Natural killer cell (primary cell): ENCODE measurements around the gene UGT1A8. TPM values are rescaled to one million over a fixed set of nuclear protein-coding genes. Genes with fewer than 3 reads are reported as not detected.

Experiments
- ATAC-seq, 3 donors: fragments of 150-1000 bp in 2 of 3; fragments of 200-7000 bp in 1 of 3; cut with Tn5 transposase; 1 replicate in 1 of 3; 2 replicates in 2 of 3; pipeline ENCODE4 v1.10.0; 2021; ENCODE audit warnings: mild to moderate bottlenecking in 2 of 3, moderate library complexity in 2 of 3
- DNase-seq, 2 donors: peaks; one replicate each; pipeline versions ENCODE4 v3.0.0 to v3.0.0-alpha.2; 2013 to 2021; ENCODE audit warnings: mixed read lengths in 1 of 2
- H3K27ac ChIP-seq: one replicate; pipeline ENCODE4 v1.5.1; 2013; ENCODE audit warnings: mild to moderate bottlenecking, low read length
- H3K27me3 ChIP-seq: one replicate; pipeline ENCODE4 v1.6.1; 2013; ENCODE audit warnings: low read length; ENCODE audit not compliant: control insufficient read depth, insufficient read depth
- H3K36me3 ChIP-seq: one replicate; pipeline ENCODE4 v1.6.1; 2013; ENCODE audit warnings: low read length; ENCODE audit not compliant: control insufficient read depth, insufficient read depth
- H3K4me1 ChIP-seq: one replicate; pipeline ENCODE4 v1.6.1; 2013; ENCODE audit warnings: low read length; ENCODE audit not compliant: control insufficient read depth, insufficient read depth
- H3K4me3 ChIP-seq: one replicate; pipeline ENCODE4 v1.5.1; 2013; ENCODE audit warnings: low read length
- H3K9me3 ChIP-seq: one replicate; pipeline ENCODE4 v1.6.1; 2013; ENCODE audit warnings: low read length; ENCODE audit not compliant: control insufficient read depth, insufficient read depth
- H3K27ac Mint-ChIP-seq, 2 donors: one replicate each; pipeline ENCODE4 v1.8.0; 2022; ENCODE audit warnings: mild to moderate bottlenecking in 2 of 2, mixed read lengths in 2 of 2, moderate library complexity in 1 of 2
- H3K27me3 Mint-ChIP-seq, 2 donors: one replicate each; pipeline ENCODE4 v1.8.0; 2022; ENCODE audit warnings: low read depth in 2 of 2, mixed read lengths in 2 of 2
- H3K36me3 Mint-ChIP-seq: one replicate; pipeline ENCODE4 v1.8.0; 2022; ENCODE audit warnings: mixed read lengths
- H3K4me1 Mint-ChIP-seq, 2 donors: one replicate each; pipeline ENCODE4 v1.8.0; 2022; ENCODE audit warnings: mixed read lengths in 2 of 2
- H3K4me3 Mint-ChIP-seq: one replicate; pipeline ENCODE4 v1.8.0; 2022; ENCODE audit warnings: mild to moderate bottlenecking, moderate library complexity, mixed read lengths
- H3K9me3 Mint-ChIP-seq, 2 donors: one replicate each; pipeline ENCODE4 v1.8.0; 2022; ENCODE audit warnings: mixed read lengths in 2 of 2
- CTCF ChIP-seq: fragments of 200-600 bp; IDR thresholded peaks from one replicate; pipeline ENCODE4 v1.8.0; 2022; ENCODE audit warnings: antibody characterized with exemption
- WGBS: methylation state at CpG from one replicate; pipeline ENCODE4 v1.1.7; 2013; ENCODE audit warnings: missing lambda C conversion rate; ENCODE audit not compliant: insufficient coverage; 5-methylcytosine and 5-hydroxymethylcytosine counted together
- intact Hi-C: fragments of 100-400 bp; cut with micrococcal nuclease; formaldehyde crosslinking; loops from one replicate; pipeline ENCODE4 v1.14.2; 2022
- total RNA-seq, 4 donors: library from RNA; stranded (reverse); fragments of 120-200 nt in 1 of 4; gene quantifications; one replicate each; pipeline versions ENCODE4 v1.2.3 to v1.2.4, GENCODE V29; 2013 to 2022

The UGT1A8 gene
- total RNA-seq, 3 donors from 2014 or later (not counting 1 experiment from before 2014, with no cell fraction given) = not detected

GRCh38 chr2:233764761-233765160 lies 147.3 kb downstream of the UGT1A8 start:
- Mint-ChIP-seq H3K4me1 (no peaks in the 10 kb centered on the region), H3K27me3 (peaks cover 28 to 36% of the 10 kb centered on the region in 2 donors), H3K4me3 (no peak overlapping the region), H3K9me3 (no peaks in the 10 kb centered on the region), H3K27ac (no peak overlapping the region), H3K36me3 (no peaks in the 10 kb centered on the region)
- H3K9me3 ChIP-seq = no peaks in the 10 kb centered on the region
- no peak for TF ChIP-seq CTCF
- no peaks in the 10 kb centered on the region for H3K4me1 ChIP-seq
- no peak overlapping the region for H3K27ac ChIP-seq
- DNase-seq (no peak), ATAC-seq (no peak)
- no peak overlapping the region for H3K4me3 ChIP-seq
- intact Hi-C loops = no loop called here
- peaks cover 4% of the 10 kb centered on the region for H3K27me3 ChIP-seq
- no peaks in the 10 kb centered on the region for H3K36me3 ChIP-seq
- 72% methylated on average over 3 of the region's 3 CpGs for WGBS

GRCh38 chr2:233766416-233766815 lies 149.0 kb downstream of the UGT1A8 start:
- DNase-seq (no peak), ATAC-seq (no peak)
- Mint-ChIP-seq H3K27ac (no peak overlapping the region), H3K36me3 (no peaks in the 10 kb centered on the region), H3K9me3 (no peaks in the 10 kb centered on the region), H3K4me1 (no peaks in the 10 kb centered on the region), H3K27me3 (peaks cover 28 to 45% of the 10 kb centered on the region in 2 donors), H3K4me3 (no peak overlapping the region)
- Histone ChIP-seq H3K4me3 (no peak overlapping the region), H3K9me3 (no peaks in the 10 kb centered on the region), H3K4me1 (no peaks in the 10 kb centered on the region), H3K27ac (no peak overlapping the region), H3K36me3 (no peaks in the 10 kb centered on the region), H3K27me3 (peaks cover 4% of the 10 kb centered on the region)
- intact Hi-C loops = no loop called here
- 76% methylated on average over 3 of the region's 4 CpGs for WGBS
- no peak for TF ChIP-seq CTCF

GRCh38 chr2:233768076-233768475 lies 150.6 kb downstream of the UGT1A8 start:
- Histone ChIP-seq H3K4me1 (no peaks in the 10 kb centered on the region), H3K36me3 (no peaks in the 10 kb centered on the region), H3K27ac (no peak overlapping the region), H3K27me3 (peaks cover 4% of the 10 kb centered on the region), H3K9me3 (no peaks in the 10 kb centered on the region), H3K4me3 (no peak overlapping the region)
- Mint-ChIP-seq H3K4me3 (no peak overlapping the region), H3K27me3 (peaks cover 28 to 50% of the 10 kb centered on the region in 2 donors), H3K4me1 (no peaks in the 10 kb centered on the region), H3K9me3 (no peaks in the 10 kb centered on the region), H3K27ac (no peak overlapping the region), H3K36me3 (no peaks in the 10 kb centered on the region)
- intact Hi-C loops = no loop called here
- TF ChIP-seq CTCF = no peak
- whole genome bisulfite sequencing = 83% methylated on average over 4 of the region's 4 CpGs
- DNase-seq = no peak
- ATAC-seq = no peak

GRCh38 chr2:233769260-233769659 lies 151.8 kb downstream of the UGT1A8 start:
- DNase-seq (no peak), ATAC-seq (no peak)
- WGBS = 94% methylated on average over 9 of the region's 9 CpGs
- no peak for TF ChIP-seq CTCF
- Mint-ChIP-seq H3K4me1 (no peaks in the 10 kb centered on the region), H3K36me3 (no peaks in the 10 kb centered on the region), H3K27ac (no peak overlapping the region), H3K9me3 (no peaks in the 10 kb centered on the region), H3K27me3 (peaks cover 20 to 38% of the 10 kb centered on the region in 2 donors), H3K4me3 (no peak overlapping the region)
- no peaks in the 10 kb centered on the region for H3K4me1 ChIP-seq
- no peak overlapping the region for H3K4me3 ChIP-seq
- no peaks in the 10 kb centered on the region for H3K36me3 ChIP-seq
- peaks cover 4% of the 10 kb centered on the region for H3K27me3 ChIP-seq
- H3K9me3 ChIP-seq = no peaks in the 10 kb centered on the region
- intact Hi-C loops = no loop called here
- no peak overlapping the region for H3K27ac ChIP-seq
